K562 (cell line): Measurements from ENCODE around the gene MPV17L. TPM values are rescaled to one million over a fixed set of nuclear protein-coding genes. Genes with fewer than 3 reads are reported as not detected.

ENCODE experiments used
- ATAC-seq: fragments of 200-7000 bp; cut with Tn5 transposase; 3 replicates; pipeline ENCODE4 v1.9.1; 2020; ENCODE audit warnings: moderate library complexity
- BruUV-seq: library from RNA; stranded (reverse); fragments of 400-500 nt; replicated peaks from 2 replicates; lab custom pipeline; 2021; lab: Mats Ljungman, UMichigan
- CTCF ChIA-PET: fragments of 300-600 bp; formaldehyde crosslinking; extraction: SDS; loops from one replicate; lab custom pipeline; 2021; ENCODE audit warnings: low intra/inter-chr PET ratio; lab: Yijun Ruan, JAX
- POLR2A ChIA-PET: fragments of 300-600, 350-650 bp; sonication (Branson Sonifier 250); formaldehyde crosslinking; extraction: SDS; loops from one replicate; lab custom pipeline; 2021; ENCODE audit warnings: antibody characterized with exemption, inconsistent platforms; lab: Yijun Ruan, JAX
- DNase-seq, 4 experiments: peaks; one replicate each; pipeline versions ENCODE4 v3.0.0 to v3.0.0-alpha.2; 2011 to 2018; ENCODE audit warnings: low spot score in 3 of 4, mixed read lengths in 3 of 4; ENCODE audit errors: extremely low read depth in 1 of 4
- FAIRE-seq: peaks from 2 replicates; lab custom pipeline; 2011; peaks lifted over from hg19 to GRCh38; lab: Jason Lieb, UNC
- H2AFZ ChIP-seq: 2 replicates; pipeline ENCODE4 v1.6.0; 2011; ENCODE audit warnings: low read depth, low read length, control low read depth, inconsistent platforms
- H3K27ac ChIP-seq: fragments of 200-600 bp; 3 replicates; pipeline ENCODE4 v1.8.0; 2011; ENCODE audit warnings: low read depth, mild to moderate bottlenecking, control low read depth, inconsistent platforms, low read length, moderate library complexity, mixed read lengths; ENCODE audit errors: extremely low read depth
- H3K27me3 ChIP-seq, 2 experiments: fragments of 300-600 bp in 1 of 2; 2 replicates in 1 of 2; 3 replicates in 1 of 2; pipeline versions ENCODE4 v1.6.0 to v1.8.0; 2011; ENCODE audit warnings: inconsistent platforms in 2 of 2, low read length in 2 of 2, mild to moderate bottlenecking in 1 of 2, mixed read lengths in 1 of 2, moderate library complexity in 1 of 2; ENCODE audit not compliant: control insufficient read depth in 2 of 2, insufficient read depth in 2 of 2
- H3K36me3 ChIP-seq: fragments of 300-600 bp; 3 replicates; pipeline ENCODE4 v1.8.0; 2011; ENCODE audit warnings: mild to moderate bottlenecking, low read length, inconsistent platforms; ENCODE audit not compliant: control insufficient read depth, insufficient read depth
- H3K4me1 ChIP-seq, 2 experiments: fragments of 200-600 bp in 1 of 2; replicated peaks in 1 of 2; 2 replicates in 1 of 2; 3 replicates in 1 of 2; pipeline versions ENCODE4 v1.5.1 to v1.8.0; 2011; ENCODE audit warnings: inconsistent platforms in 2 of 2, low read length in 2 of 2, mild to moderate bottlenecking in 1 of 2, mixed read lengths in 1 of 2, moderate library complexity in 1 of 2; ENCODE audit not compliant: control insufficient read depth in 2 of 2, insufficient read depth in 2 of 2
- H3K4me2 ChIP-seq: 2 replicates; pipeline ENCODE4 v1.6.1; 2011; ENCODE audit warnings: low read length, control low read depth, inconsistent platforms, mixed read lengths; ENCODE audit not compliant: insufficient read depth
- H3K4me3 ChIP-seq: fragments of 200-600 bp; sonication (generic), shearing (Covaris generic); 2 replicates; pipeline ENCODE4 v1.5.1; 2016; ENCODE audit warnings: control low read depth, inconsistent platforms
- H3K79me2 ChIP-seq: fragments of 200-600 bp; 3 replicates; pipeline ENCODE4 v1.8.0; 2011; ENCODE audit warnings: low read length, inconsistent platforms; ENCODE audit not compliant: control insufficient read depth, insufficient read depth
- H3K9ac ChIP-seq, 2 experiments: 2 replicates each; pipeline versions ENCODE4 v1.6.0 to v1.6.1; 2011; ENCODE audit warnings: low read depth in 2 of 2, low read length in 2 of 2, control low read depth in 1 of 2, inconsistent platforms in 1 of 2, mild to moderate bottlenecking in 1 of 2, mixed read lengths in 1 of 2; ENCODE audit not compliant: insufficient read depth in 1 of 2
- H3K9me1 ChIP-seq: one replicate; pipeline ENCODE4 v1.6.0; 2011; ENCODE audit warnings: inconsistent platforms, mild to moderate bottlenecking, low read length, moderate library complexity; ENCODE audit not compliant: control insufficient read depth, insufficient read depth
- H3K9me3 ChIP-seq: replicated peaks from 2 replicates; pipeline ENCODE4 v1.5.1; 2011; ENCODE audit warnings: low read depth, low read length, inconsistent platforms; ENCODE audit not compliant: control insufficient read depth, insufficient read depth
- H4K20me1 ChIP-seq: replicated peaks from 2 replicates; pipeline ENCODE4 v1.6.1; 2011; ENCODE audit warnings: low read length, inconsistent platforms, mixed read lengths; ENCODE audit not compliant: control insufficient read depth, insufficient read depth
- PURB ChIP-seq: sonication (generic); formaldehyde crosslinking; IDR thresholded peaks from 2 replicates; pipeline ENCODE4 v1.9.0; 2021; ENCODE audit warnings: low read depth, mild to moderate bottlenecking, missing genetic modification reagents
- SNIP1 ChIP-seq: fragments of 450-650 bp; IDR thresholded peaks from 2 replicates; pipeline ENCODE4 v1.7.1; 2017; ENCODE audit warnings: low read depth, mild to moderate bottlenecking
- whole genome bisulfite sequencing: fragments of 100-300 bp; shearing (Covaris generic); methylation state at CpG from one replicate; pipeline ENCODE4 v1.1.6; 2016; ENCODE audit warnings: low coverage, mixed read lengths; ENCODE audit not compliant: insufficient coverage; ENCODE audit errors: missing lambda C conversion rate; 5-methylcytosine and 5-hydroxymethylcytosine counted together
- in situ Hi-C: fragments of 300-500 bp; cut with MboI; formaldehyde crosslinking; loops from 4 replicates; pipeline ENCODE4 v1.15.0; 2018; ENCODE audit warnings: inconsistent platforms, mixed read lengths
- intact Hi-C: fragments of 100-400 bp; cut with micrococcal nuclease; formaldehyde crosslinking; loops from 2 replicates; pipeline ENCODE4 v1.14.2; 2022
- polyA plus RNA-seq, 8 experiments: library from polyadenylated mRNA; depleted of rRNA in 4 of 8; stranded (reverse) in 5 of 8; unstranded in 3 of 8; fragments of >200 nt; fragmentation: Nextera tagmentation in 2 of 8; fragmentation: Illumina TruSeq in 1 of 8; extraction: Ambion mirVana in 2 of 8; extraction: Trizol in 1 of 8; gene quantifications; 2 replicates each; pipeline versions ENCODE4 v1.2.1 to v1.2.3, GENCODE V29; 2011 to 2014; ENCODE audit warnings: inconsistent platforms in 1 of 8, missing spikeins in 1 of 8
- total RNA-seq, 7 experiments: library from RNA; depleted of rRNA in 6 of 7; stranded (reverse); fragments of >200 nt in 6 of 7; fragmentation: Illumina TruSeq in 2 of 7; extraction: Trizol in 2 of 7; gene quantifications; 2 replicates each; pipeline versions ENCODE4 v1.2.1 to v1.2.3, GENCODE V29; 2011 to 2021; ENCODE audit warnings: low replicate concordance in 1 of 7
- TF ChIP-seq, protein P1 (sequence below): sonication (generic); IDR thresholded peaks from 2 replicates; pipeline ENCODE4 v1.6.1; 2016

MPV17L gene
- total and polyA plus RNA-seq, 9 of the 15 experiments (the other 6 are each of a cell fraction or from before 2014, with no cell fraction given): not detected

- ChIA-PET CTCF (no interaction called here), POLR2A (no interaction called here)
- no peak overlapping the region for H3K27ac ChIP-seq
- intact Hi-C loops (no loop called here), in situ Hi-C loops (no loop called here)
- no peak for ATAC-seq
- H3K9me3 ChIP-seq: no peaks in the 10 kb centered on the region
- no peak overlapping the region for H2AFZ ChIP-seq
- H4K20me1 ChIP-seq: no peaks in the 10 kb centered on the region
- FAIRE-seq: no peak
- H3K4me3 ChIP-seq: no peak overlapping the region
- H3K79me2 ChIP-seq: no peaks in the 10 kb centered on the region
- no peaks in the 10 kb centered on the region for H3K9me1 ChIP-seq
- H3K36me3 ChIP-seq: no peaks in the 10 kb centered on the region
- TF ChIP-seq, protein P1, sequence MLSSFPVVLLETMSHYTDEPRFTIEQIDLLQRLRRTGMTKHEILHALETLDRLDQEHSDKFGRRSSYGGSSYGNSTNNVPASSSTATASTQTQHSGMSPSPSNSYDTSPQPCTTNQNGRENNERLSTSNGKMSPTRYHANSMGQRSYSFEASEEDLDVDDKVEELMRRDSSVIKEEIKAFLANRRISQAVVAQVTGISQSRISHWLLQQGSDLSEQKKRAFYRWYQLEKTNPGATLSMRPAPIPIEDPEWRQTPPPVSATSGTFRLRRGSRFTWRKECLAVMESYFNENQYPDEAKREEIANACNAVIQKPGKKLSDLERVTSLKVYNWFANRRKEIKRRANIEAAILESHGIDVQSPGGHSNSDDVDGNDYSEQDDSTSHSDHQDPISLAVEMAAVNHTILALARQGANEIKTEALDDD: 0 out of 2 replicates have a peak, but pooled peaks have one; percentile 19
- TF ChIP-seq PURB (no peak), SNIP1 (no peak)
- H3K27me3 ChIP-seq: peaks cover 5 to 16% of the 10 kb centered on the region in 2 experiments; a peak in 4 of 5 replicates
- H3K4me1 ChIP-seq: no peaks in the 10 kb centered on the region
- 5% methylated on average over 10 of the region's 11 CpGs for WGBS
- DNase-seq: no peak
- no peak overlapping the region for H3K4me2 ChIP-seq
- no TSS peak for BruUV-seq
- no peak overlapping the region for H3K9ac ChIP-seq
Measured at GRCh38 chr16:15396948-15397594, 1.5 kb downstream of the MPV17L start.
